ENCODE results near the gene RSRC2. TPM values are rescaled to one million over a fixed set of nuclear protein-coding genes. Genes with fewer than 3 reads are reported as not detected.

RSRC2 gene
- total RNA-seq, 1 experiment from 2014 or later: 38.1 TPM

Other genes with a start within 250 kb of the RSRC2 start
- 20.4 and 33.3 TPM in 2 replicates for gene CLIP1, start 104.3 kb downstream of the RSRC2 start, total RNA-seq (2014; rRNA removed; shearing (Covaris generic))
- gene ZCCHC8, start 26.0 kb downstream of the RSRC2 start, total RNA-seq (2014; rRNA removed; shearing (Covaris generic)): 13.1 and 21.4 TPM in 2 replicates
- gene KNTC1, start 313 bp upstream of the RSRC2 start, total RNA-seq (2014; rRNA removed; shearing (Covaris generic)): 36.5 and 44.7 TPM in 2 replicates
- gene HCAR2, start 176.4 kb upstream of the RSRC2 start, total RNA-seq (2014; rRNA removed; shearing (Covaris generic)): not detected in 2 replicates
- not detected in 2 replicates for gene HCAR3, start 189.9 kb upstream of the RSRC2 start, total RNA-seq (2014; rRNA removed; shearing (Covaris generic))
- gene HCAR1, start 203.9 kb upstream of the RSRC2 start, total RNA-seq (2014; rRNA removed; shearing (Covaris generic)): not detected in 2 replicates
- gene DENR, start 225.9 kb upstream of the RSRC2 start, total RNA-seq (2014; rRNA removed; shearing (Covaris generic)): 29.9 and 48.6 TPM in 2 replicates
- 0.02 and 0.27 TPM in 2 replicates for gene CCDC62, start 247.6 kb upstream of the RSRC2 start, total RNA-seq (2014; rRNA removed; shearing (Covaris generic))